ENCODE data around the gene SETD3.

GRCh38 chr14:99454246-99454645 is 26.4 kb downstream of the SETD3 start:
- TF ChIP-seq CTCF (IDR thresholded peaks at IDR 0.05) (no peak), POLR2A (IDR thresholded peaks at IDR 0.05) (no peak)
